A549 (cell line): ENCODE measurements around the gene BEND7. TPM values are rescaled to one million over a fixed set of nuclear protein-coding genes. Genes with fewer than 3 reads are reported as not detected.

Experiments
- ATAC-seq, 2 experiments: fragments of 200-7000 bp in 1 of 2; fragments of >200 bp in 1 of 2; cut with Nextera tagmentation in 1 of 2; cut with Tn5 transposase in 1 of 2; 3 replicates each; pipeline versions ENCODE4 v1.8.0 to v1.9.1; 2018 to 2020; ENCODE audit warnings: mild to moderate bottlenecking in 1 of 2, moderate library complexity in 1 of 2
- CTCF ChIA-PET: fragments of 300-600 bp; sonication (Branson Sonifier 250); formaldehyde crosslinking; extraction: SDS; loops from one replicate; lab custom pipeline; 2021; ENCODE audit warnings: antibody characterized with exemption, inconsistent platforms; lab: Yijun Ruan, JAX
- POLR2A ChIA-PET: fragments of 350-600 bp; formaldehyde crosslinking; extraction: SDS; loops from one replicate; lab custom pipeline; 2021; ENCODE audit warnings: antibody characterized with exemption, inconsistent platforms; lab: Yijun Ruan, JAX
- DNase-seq, 2 experiments: peaks; one replicate each; pipeline versions ENCODE4 v3.0.0 to v3.0.0-alpha.2; 2011 to 2016; ENCODE audit warnings: low read depth in 1 of 2, low spot score in 1 of 2
- FAIRE-seq: peaks from 2 replicates; lab custom pipeline; 2011; peaks lifted over from hg19 to GRCh38; lab: Jason Lieb, UNC
- H3K27ac ChIP-seq, 2 experiments: fragments of >200 bp; sonication (Bioruptor Twin); formaldehyde crosslinking; 3 replicates each; pipeline ENCODE4 v1.5.1; 2016 to 2017
- H3K4me1 ChIP-seq: fragments of >200 bp; sonication (Bioruptor Twin); formaldehyde crosslinking; 3 replicates; pipeline ENCODE4 v1.6.1; 2016
- H3K4me2 ChIP-seq: fragments of >200 bp; sonication (Bioruptor Twin); formaldehyde crosslinking; 3 replicates; pipeline ENCODE4 v1.6.1; 2016
- H3K4me3 ChIP-seq: fragments of >200 bp; sonication (Bioruptor Twin); formaldehyde crosslinking; 3 replicates; pipeline ENCODE4 v1.5.1; 2016
- H3K9me3 ChIP-seq: fragments of >200 bp; sonication (Bioruptor Twin); formaldehyde crosslinking; 3 replicates; pipeline ENCODE4 v1.6.1; 2016
- CTCF ChIP-seq: fragments of >200 bp; sonication (Bioruptor Twin); formaldehyde crosslinking; IDR thresholded peaks from 3 replicates; pipeline ENCODE4 v1.5.1; 2016
- FOSB ChIP-seq: fragments of 250-450 bp; sonication (Bioruptor Pico); IDR thresholded peaks from 2 replicates; pipeline ENCODE4 v1.5.0; 2020; ENCODE audit warnings: mild to moderate bottlenecking, moderate library complexity
- FOSL2 ChIP-seq, 2 experiments: fragments of 450-650 bp in 1 of 2; fragments of >200 bp in 1 of 2; sonication (Bioruptor Twin) in 1 of 2; formaldehyde crosslinking; IDR thresholded peaks; 2 replicates each; pipeline versions ENCODE4 v1.5.0 to v1.6.1; 2016 to 2020; ENCODE audit warnings: mild to moderate bottlenecking in 1 of 2, moderate library complexity in 1 of 2
- FOXS1 ChIP-seq: fragments of 250-450 bp; sonication (Bioruptor Pico); IDR thresholded peaks from 2 replicates; pipeline ENCODE4 v1.5.0; 2020; ENCODE audit warnings: mild to moderate bottlenecking, moderate library complexity
- GATA3 ChIP-seq: IDR thresholded peaks from 2 replicates; pipeline ENCODE4 v1.6.1; 2012; ENCODE audit warnings: borderline replicate concordance
- HDAC2 ChIP-seq: fragments of 200-600 bp; sonication (generic); IDR thresholded peaks from 2 replicates; pipeline ENCODE4 v1.6.1; 2016
- HMGXB4 ChIP-seq: fragments of 250-450 bp; sonication (Bioruptor Pico); IDR thresholded peaks from 2 replicates; pipeline ENCODE4 v1.5.0; 2021; ENCODE audit warnings: mild to moderate bottlenecking, moderate library complexity, borderline replicate concordance
- HOXA7 ChIP-seq: fragments of 250-450 bp; sonication (Bioruptor Pico); IDR thresholded peaks from 2 replicates; pipeline ENCODE4 v1.5.0; 2020; ENCODE audit warnings: mild to moderate bottlenecking, moderate library complexity
- JUN ChIP-seq, 2 experiments: fragments of >200 bp; sonication (Bioruptor Twin); formaldehyde crosslinking; IDR thresholded peaks; 2 replicates in 1 of 2; 3 replicates in 1 of 2; pipeline ENCODE4 v1.6.1; 2016 to 2017
- MYC ChIP-seq: IDR thresholded peaks from 2 replicates; pipeline ENCODE4 v1.6.1; 2012; ENCODE audit warnings: mild to moderate bottlenecking, inconsistent platforms, low read length, improper control_type of control experiment, borderline replicate concordance
- NFE2L2 ChIP-seq: fragments of 150-350 bp; conservative IDR thresholded peaks from 2 replicates; pipeline ENCODE4 v1.6.1; 2014; ENCODE audit warnings: low read length
- RAD21 ChIP-seq, 2 experiments: fragments of >200 bp in 1 of 2; sonication (Bioruptor Twin) in 1 of 2; formaldehyde crosslinking in 1 of 2; IDR thresholded peaks in 1 of 2; conservative IDR thresholded peaks in 1 of 2; 2 replicates in 1 of 2; 3 replicates in 1 of 2; pipeline ENCODE4 v1.6.1; 2012 to 2018; ENCODE audit warnings: inconsistent platforms in 1 of 2
- RARB ChIP-seq: fragments of 250-450 bp; sonication (Bioruptor Pico); IDR thresholded peaks from 2 replicates; pipeline ENCODE4 v1.8.0; 2021; ENCODE audit warnings: mild to moderate bottlenecking, moderate library complexity
- REST ChIP-seq: fragments of 200-600 bp; sonication (generic); IDR thresholded peaks from 2 replicates; pipeline ENCODE4 v1.6.1; 2016; ENCODE audit warnings: antibody characterized with exemption, mild to moderate bottlenecking, moderate library complexity
- TFCP2L1 ChIP-seq: fragments of 250-450 bp; sonication (Bioruptor Pico); IDR thresholded peaks from 2 replicates; pipeline ENCODE4 v1.5.0; 2021; ENCODE audit warnings: mild to moderate bottlenecking
- TP53 ChIP-seq: fragments of 250-450 bp; sonication (Bioruptor Pico); IDR thresholded peaks from 2 replicates; pipeline ENCODE4 v1.5.0; 2021; ENCODE audit warnings: mild to moderate bottlenecking, moderate library complexity
- WGBS: methylation state at CpG from one replicate; pipeline ENCODE4 v1.1.6; 2017; ENCODE audit errors: missing lambda C conversion rate; 5-methylcytosine and 5-hydroxymethylcytosine counted together
- polyA plus RNA-seq, 4 experiments: library from polyadenylated mRNA; depleted of rRNA in 3 of 4; stranded (reverse); fragments of >200 nt; fragmentation: RNase III in 1 of 4; extraction: RNeasy Plus Mini Kit Qiagen cat#74134 plus additional on column Dnase treatment in 1 of 4; gene quantifications; 2 replicates in 3 of 4; 3 replicates in 1 of 4; pipeline ENCODE4 v1.2.3, GENCODE V29; 2011 to 2017

The BEND7 gene
- polyA plus RNA-seq, 2 of the 4 experiments (the other 2 are of a cell fraction): 7.9 to 12.2 TPM

- TF ChIP-seq FOSL2 (IDR thresholded peaks at IDR 0.05): no peak
- no peak for TF ChIP-seq FOSL2 (CRISPR knock-in tag; IDR thresholded peaks at IDR 0.05)
- TF ChIP-seq, all 56 proteins: peak for 0
Measured at GRCh38 chr10:13521026-13521425, 7.8 kb downstream of the BEND7 start (continued).

- TF ChIP-seq RARB (CRISPR knock-in tag): no peak
- no peak for TF ChIP-seq GATA3
- no peak for TF ChIP-seq NFE2L2
- TF ChIP-seq FOSB: no peak
- no peak for TF ChIP-seq HDAC2
- no peak for TF ChIP-seq HMGXB4
- no peak for TF ChIP-seq REST
- no peak for TF ChIP-seq MYC
- no peak for TF ChIP-seq JUN (IDR thresholded peaks at IDR 0.05)
- TF ChIP-seq FOXS1 (CRISPR knock-in tag): no peak
- no peak for TF ChIP-seq TP53 (CRISPR knock-in tag)
- CTCF ChIA-PET: interaction anchor here (0.9 to 1.2 kb wide), 3 partner anchors 11 to 132 kb away, joined by 3 to 5 read pairs (median 3); no protein-coding TSS in a partner anchor
- ATAC-seq (no peak), FAIRE-seq (no peak), DNase-seq (no peak)
- Histone ChIP-seq H3K4me1 (no peaks in the 10 kb centered on the region), H3K4me3 (no peak overlapping the region), H3K27ac (no peak overlapping the region), H3K4me2 (no peak overlapping the region), H3K9me3 (no peaks in the 10 kb centered on the region)
- WGBS: 81% methylated on average over 8 of the region's 8 CpGs
- POLR2A ChIA-PET: no interaction called here
Measured at GRCh38 chr10:13520194-13520593, 8.6 kb downstream of the BEND7 start.

GRCh38 chr10:13518076-13518692 lies 10.6 kb downstream of the BEND7 start:
- Histone ChIP-seq H3K9me3 (no peaks in the 10 kb centered on the region), H3K4me2 (no peak overlapping the region), H3K27ac (no peak overlapping the region), H3K4me3 (no peak overlapping the region), H3K4me1 (no peaks in the 10 kb centered on the region)
- DNase-seq (no peak), ATAC-seq (0 out of 6 replicates have a peak, but pooled peaks of 1 of the 2 experiments have one; percentile 36), FAIRE-seq (no peak)
- POLR2A ChIA-PET: no interaction called here
- TF ChIP-seq FOSB (no peak), JUN (IDR thresholded peaks at IDR 0.05) (no peak), CTCF (peak; percentile 13; the same call in 1 of the 3 replicates), TFCP2L1 (CRISPR knock-in tag) (no peak), HOXA7 (no peak), RAD21 (conservative IDR thresholded peaks at IDR 0.05 in 1 of 2, IDR thresholded peaks at IDR 0.05 in 1 of 2) (0 out of 5 replicates have a peak, but pooled peaks of 1 of the 2 experiments have one; percentile 12)
- WGBS: 82% methylated on average over 8 of the region's 8 CpGs
- CTCF ChIA-PET: interaction anchor here (0.6 kb wide), 1 partner anchor 382 kb away, joined by 3 read pairs; no protein-coding TSS in a partner anchor
